ENCODE data around the gene IRF2BP1.

DNA sequence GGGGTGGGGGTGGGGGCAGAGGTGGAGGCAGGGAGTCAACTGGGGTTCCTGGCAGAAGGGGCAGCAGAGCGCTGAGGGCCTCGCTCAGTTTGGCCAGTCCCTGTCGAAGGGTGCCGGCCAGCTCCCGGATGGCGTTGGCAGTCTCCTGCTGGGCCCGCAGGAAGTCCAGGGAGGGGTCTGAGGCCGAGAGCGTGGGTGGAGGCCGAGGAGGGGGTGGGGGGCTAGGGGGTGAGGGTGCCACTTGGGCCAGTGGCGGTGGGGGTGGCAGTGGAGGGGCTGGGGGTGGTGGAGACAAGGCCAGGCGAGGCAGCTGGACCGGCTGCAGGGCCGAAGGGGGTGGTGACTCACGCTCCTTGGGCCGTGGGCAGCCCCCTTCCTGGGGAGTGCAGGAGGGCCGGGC lies 4.9 kb upstream of the IRF2BP1 start:
- TF ChIP-seq, protein P1, sequence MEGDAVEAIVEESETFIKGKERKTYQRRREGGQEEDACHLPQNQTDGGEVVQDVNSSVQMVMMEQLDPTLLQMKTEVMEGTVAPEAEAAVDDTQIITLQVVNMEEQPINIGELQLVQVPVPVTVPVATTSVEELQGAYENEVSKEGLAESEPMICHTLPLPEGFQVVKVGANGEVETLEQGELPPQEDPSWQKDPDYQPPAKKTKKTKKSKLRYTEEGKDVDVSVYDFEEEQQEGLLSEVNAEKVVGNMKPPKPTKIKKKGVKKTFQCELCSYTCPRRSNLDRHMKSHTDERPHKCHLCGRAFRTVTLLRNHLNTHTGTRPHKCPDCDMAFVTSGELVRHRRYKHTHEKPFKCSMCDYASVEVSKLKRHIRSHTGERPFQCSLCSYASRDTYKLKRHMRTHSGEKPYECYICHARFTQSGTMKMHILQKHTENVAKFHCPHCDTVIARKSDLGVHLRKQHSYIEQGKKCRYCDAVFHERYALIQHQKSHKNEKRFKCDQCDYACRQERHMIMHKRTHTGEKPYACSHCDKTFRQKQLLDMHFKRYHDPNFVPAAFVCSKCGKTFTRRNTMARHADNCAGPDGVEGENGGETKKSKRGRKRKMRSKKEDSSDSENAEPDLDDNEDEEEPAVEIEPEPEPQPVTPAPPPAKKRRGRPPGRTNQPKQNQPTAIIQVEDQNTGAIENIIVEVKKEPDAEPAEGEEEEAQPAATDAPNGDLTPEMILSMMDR (IDR thresholded peaks at IDR 0.05): no peak
- TF ChIP-seq POLR2AphosphoS5 (IDR thresholded peaks at IDR 0.05) (no peak), POLR2A (IDR thresholded peaks at IDR 0.05) (no peak)
